H1 (cell line): ENCODE data around the gene KLHL30. TPM values are rescaled to one million over a fixed set of nuclear protein-coding genes. Genes with fewer than 3 reads are reported as not detected.

Experiments
- KDM4A ChIP-seq: IDR thresholded peaks from one replicate; pipeline ENCODE4 v1.7.1; 2012; ENCODE audit warnings: low read depth, mild to moderate bottlenecking, moderate library complexity, low read length, inconsistent platforms; ENCODE audit not compliant: severe bottlenecking
- polyA plus RNA-seq, 7 experiments: library from polyadenylated mRNA; depleted of rRNA in 3 of 7; stranded (reverse) in 5 of 7; unstranded in 2 of 7; fragments of >200 nt in 5 of 7; fragments of 200-250 nt in 2 of 7; gene quantifications; 1 replicate in 5 of 7; 2 replicates in 1 of 7; 4 replicates in 1 of 7; pipeline versions ENCODE4 v1.2.1 to v1.2.3, GENCODE V29; 2011 to 2013; ENCODE audit warnings: missing spikeins in 2 of 7, mixed read lengths in 2 of 7
- total RNA-seq: library from RNA; stranded (reverse); fragmentation: NEBNext Ultra II Directional; extraction: Animal tissue kit (Norgen Biotek cat#: 25700); gene quantifications from 2 replicates; pipeline ENCODE4 v1.2.1, GENCODE V29; 2021

The KLHL30 gene
- total and polyA plus RNA-seq, 2 of the 8 experiments (the other 6 are each of a cell fraction or from before 2014, with no cell fraction given), result not detected

DNA sequence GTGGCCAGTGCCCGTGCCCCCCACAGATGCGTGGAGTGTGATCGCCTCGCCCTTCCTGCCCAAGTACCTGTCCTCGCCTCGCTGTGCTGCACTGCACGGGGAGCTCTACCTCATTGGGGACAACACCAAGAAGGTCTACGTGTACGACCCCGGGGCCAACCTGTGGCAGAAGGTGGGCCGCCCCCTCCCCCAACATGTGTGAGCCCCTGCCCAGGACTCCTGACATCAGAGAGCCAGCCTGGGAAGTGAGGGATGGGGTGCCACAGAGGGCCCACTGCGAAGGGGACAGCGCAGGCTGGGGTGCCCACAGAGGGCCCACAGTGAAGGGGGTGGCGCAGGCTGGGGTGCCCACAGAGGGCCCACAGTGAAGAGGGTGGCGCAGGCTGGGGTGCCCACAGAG is 10.5 kb downstream of the KLHL30 start (continued):
- no peak for TF ChIP-seq KDM4A
